H1 (cell line): ENCODE results near the gene ZNF473. TPM values are rescaled to one million over a fixed set of nuclear protein-coding genes. Genes with fewer than 3 reads are reported as not detected.

Experiments
- CTCF ChIA-PET: fragments of 300-600 bp; sonication (Branson Sonifier 250); formaldehyde crosslinking; loops from one replicate; lab custom pipeline; 2021; ENCODE audit not compliant: partially characterized antibody; lab: Charles Lee
- POLR2A ChIA-PET: fragments of 300-600 bp; sonication (Branson Sonifier 250); formaldehyde crosslinking; loops from one replicate; lab custom pipeline; 2021; ENCODE audit warnings: inconsistent platforms; ENCODE audit not compliant: partially characterized antibody; lab: Charles Lee
- DNase-seq, 2 experiments: peaks; one replicate each; pipeline versions ENCODE4 v3.0.0 to v3.0.0-alpha.2; 2010 to 2022; ENCODE audit warnings: low spot score in 2 of 2, low read depth in 1 of 2, mixed read lengths in 1 of 2
- FAIRE-seq: peaks from 2 replicates; lab custom pipeline; 2011; peaks lifted over from hg19 to GRCh38; lab: Jason Lieb, UNC
- H2AFZ ChIP-seq: 2 replicates; pipeline ENCODE4 v1.8.1; 2012; ENCODE audit warnings: low read length, inconsistent platforms
- H2AK5ac ChIP-seq: 2 replicates; pipeline ENCODE4 v1.6.1; 2013; ENCODE audit warnings: low read depth, low read length
- H2BK120ac ChIP-seq: replicated peaks from 2 replicates; pipeline ENCODE3; 2013; ENCODE audit warnings: low read depth, low read length, inconsistent platforms
- H2BK12ac ChIP-seq: 2 replicates; pipeline ENCODE4 v1.6.1; 2013; ENCODE audit warnings: low read depth, low read length
- H2BK15ac ChIP-seq: 2 replicates; pipeline ENCODE4 v1.6.1; 2013; ENCODE audit warnings: low read length
- H2BK20ac ChIP-seq: 2 replicates; pipeline ENCODE4 v1.6.1; 2013; ENCODE audit warnings: low read length
- H2BK5ac ChIP-seq: 2 replicates; pipeline ENCODE4 v1.6.1; 2013; ENCODE audit warnings: low read depth, low read length
- H3K14ac ChIP-seq: 2 replicates; pipeline ENCODE4 v1.6.1; 2013; ENCODE audit warnings: inconsistent platforms; ENCODE audit not compliant: insufficient read length
- H3K18ac ChIP-seq: 2 replicates; pipeline ENCODE4 v1.6.1; 2013; ENCODE audit warnings: low read length; ENCODE audit errors: extremely low read depth
- H3K23ac ChIP-seq: 2 replicates; pipeline ENCODE4 v1.6.1; 2013; ENCODE audit warnings: inconsistent platforms; ENCODE audit not compliant: insufficient read length
- H3K23me2 ChIP-seq: 2 replicates; pipeline ENCODE4 v1.6.1; 2013; ENCODE audit warnings: low read depth, low read length
- H3K27ac ChIP-seq: 2 replicates; pipeline ENCODE4 v1.6.1; 2011; ENCODE audit warnings: low read depth, low read length, inconsistent platforms
- H3K27me3 ChIP-seq, 4 experiments: replicated peaks in 1 of 4; 1 replicate in 1 of 4; 2 replicates in 3 of 4; pipeline versions ENCODE4 v1.6.1 to v1.8.1; 2011 to 2013; ENCODE audit warnings: low read length in 3 of 4, mild to moderate bottlenecking in 3 of 4, inconsistent platforms in 2 of 4, mixed read lengths in 2 of 4, moderate library complexity in 1 of 4; ENCODE audit not compliant: control insufficient read depth in 3 of 4, insufficient read depth in 3 of 4; ENCODE audit errors: extremely low read depth in 1 of 4
- H3K36me3 ChIP-seq, 4 experiments: 2 replicates each; pipeline versions ENCODE4 v1.6.1 to v1.8.1; 2011 to 2013; ENCODE audit warnings: mild to moderate bottlenecking in 4 of 4, low read length in 3 of 4, moderate library complexity in 2 of 4, control low read depth in 1 of 4, inconsistent platforms in 1 of 4; ENCODE audit not compliant: insufficient read depth in 4 of 4, control insufficient read depth in 2 of 4
- H3K4ac ChIP-seq: replicated peaks from 2 replicates; pipeline ENCODE3; 2013; ENCODE audit warnings: low read length, low read depth, mixed read lengths, inconsistent platforms; ENCODE audit not compliant: insufficient read length
- H3K4me1 ChIP-seq, 4 experiments: replicated peaks in 1 of 4; 1 replicate in 1 of 4; 2 replicates in 3 of 4; pipeline versions ENCODE4 v1.6.1 to v1.8.1; 2011 to 2013; ENCODE audit warnings: low read length in 3 of 4, inconsistent platforms in 2 of 4, mixed read lengths in 1 of 4; ENCODE audit not compliant: insufficient read depth in 4 of 4, control insufficient read depth in 3 of 4
- H3K4me2 ChIP-seq, 2 experiments: 2 replicates each; pipeline versions ENCODE4 v1.6.1 to v1.8.1; 2011 to 2013; ENCODE audit warnings: low read depth in 2 of 2, low read length in 2 of 2, control low read depth in 1 of 2, inconsistent platforms in 1 of 2, mild to moderate bottlenecking in 1 of 2; ENCODE audit not compliant: insufficient read depth in 1 of 2
- H3K4me3 ChIP-seq, 4 experiments: fragments of 200-600, 300-600 bp in 1 of 4; sonication (generic), shearing (Covaris generic), sonication (Bioruptor Twin) in 1 of 4; 2 replicates each; pipeline versions ENCODE4 v1.5.1 to v1.8.1; 2011 to 2016; ENCODE audit warnings: low read length in 4 of 4, low read depth in 3 of 4, control low read depth in 2 of 4, inconsistent platforms in 2 of 4, mild to moderate bottlenecking in 2 of 4, mixed read lengths in 1 of 4, moderate library complexity in 1 of 4; ENCODE audit not compliant: insufficient read depth in 2 of 4; ENCODE audit errors: extremely low read depth in 1 of 4
- H3K56ac ChIP-seq: replicated peaks from 2 replicates; pipeline ENCODE3; 2013; ENCODE audit warnings: low read depth, mild to moderate bottlenecking, mixed read lengths, low read length, inconsistent platforms; ENCODE audit not compliant: insufficient read length
- H3K79me1 ChIP-seq: 2 replicates; pipeline ENCODE4 v1.6.1; 2013; ENCODE audit warnings: low read depth, low read length, control low read depth
- H3K79me2 ChIP-seq, 2 experiments: 2 replicates each; pipeline versions ENCODE4 v1.6.1 to v1.8.1; 2012 to 2013; ENCODE audit warnings: low read length in 2 of 2, mild to moderate bottlenecking in 2 of 2, inconsistent platforms in 1 of 2; ENCODE audit not compliant: insufficient read depth in 2 of 2, control insufficient read depth in 1 of 2
- H3K9ac ChIP-seq, 4 experiments: replicated peaks in 1 of 4; 1 replicate in 1 of 4; 2 replicates in 3 of 4; pipeline versions ENCODE4 v1.6.1 to v1.8.1; 2011 to 2013; ENCODE audit warnings: low read depth in 3 of 4, low read length in 3 of 4, control low read depth in 2 of 4, mild to moderate bottlenecking in 2 of 4, moderate library complexity in 2 of 4, inconsistent platforms in 1 of 4; ENCODE audit errors: extremely low read depth in 1 of 4
- H3K9me3 ChIP-seq, 2 experiments: 2 replicates each; pipeline versions ENCODE4 v1.6.1 to v1.8.1; 2012 to 2013; ENCODE audit warnings: mild to moderate bottlenecking in 2 of 2, moderate library complexity in 2 of 2, control low read depth in 1 of 2, inconsistent platforms in 1 of 2, low read depth in 1 of 2, low read length in 1 of 2, mixed read lengths in 1 of 2; ENCODE audit not compliant: insufficient read depth in 2 of 2
- H4K20me1 ChIP-seq, 2 experiments: replicated peaks in 1 of 2; 2 replicates each; pipeline versions ENCODE3 to v1.8.1; 2011 to 2013; ENCODE audit warnings: inconsistent platforms in 2 of 2, low read length in 2 of 2, mild to moderate bottlenecking in 1 of 2; ENCODE audit not compliant: insufficient read depth in 2 of 2, control insufficient read depth in 1 of 2
- H4K5ac ChIP-seq: 2 replicates; pipeline ENCODE4 v1.6.1; 2013; ENCODE audit warnings: low read length, low read depth, mixed read lengths, inconsistent platforms; ENCODE audit not compliant: insufficient read length
- H4K8ac ChIP-seq: 2 replicates; pipeline ENCODE4 v1.8.0; 2013; ENCODE audit warnings: mild to moderate bottlenecking, moderate library complexity, low read length, inconsistent platforms; ENCODE audit not compliant: insufficient read depth; ENCODE audit errors: extremely low read depth
- H4K91ac ChIP-seq: replicated peaks from 2 replicates; pipeline ENCODE3; 2013; ENCODE audit warnings: low read length, mixed read lengths, inconsistent platforms; ENCODE audit not compliant: insufficient read length
- CBX8 ChIP-seq: fragments of 300-800, 300-1000 bp; sonication (generic); IDR thresholded peaks from 2 replicates; pipeline ENCODE4 v1.7.1; 2016; ENCODE audit warnings: low read depth, low read length, borderline replicate concordance
- EZH2 ChIP-seq: fragments of 200-600 bp; sonication (generic); IDR thresholded peaks from 2 replicates; pipeline ENCODE4 v1.7.1; 2012; ENCODE audit warnings: low read depth, mild to moderate bottlenecking, moderate library complexity, low read length, inconsistent platforms; ENCODE audit not compliant: severe bottlenecking
- HDAC6 ChIP-seq: IDR thresholded peaks from one replicate; pipeline ENCODE4 v1.7.1; 2012; ENCODE audit warnings: low read depth, mild to moderate bottlenecking, inconsistent platforms, low read length, moderate library complexity
- JUND ChIP-seq: IDR thresholded peaks from 2 replicates; pipeline ENCODE4 v1.6.1; 2011; ENCODE audit warnings: mild to moderate bottlenecking, improper control_type of control experiment, low read length
- KDM1A ChIP-seq: fragments of 200-600, 300-600 bp; sonication (generic); IDR thresholded peaks from 2 replicates; pipeline ENCODE4 v1.7.1; 2016; ENCODE audit warnings: mild to moderate bottlenecking, low read length, borderline replicate concordance
- KDM4A ChIP-seq: IDR thresholded peaks from one replicate; pipeline ENCODE4 v1.7.1; 2012; ENCODE audit warnings: low read depth, mild to moderate bottlenecking, moderate library complexity, low read length, inconsistent platforms; ENCODE audit not compliant: severe bottlenecking
- MAX ChIP-seq: IDR thresholded peaks from 2 replicates; pipeline ENCODE4 v1.6.1; 2012; ENCODE audit warnings: inconsistent platforms
- NANOG ChIP-seq: IDR thresholded peaks from 2 replicates; pipeline ENCODE4 v1.6.1; 2011; ENCODE audit warnings: low read length, low read depth, mild to moderate bottlenecking, inconsistent platforms; ENCODE audit not compliant: insufficient read depth, poor library complexity, severe bottlenecking
- RNF2 ChIP-seq: fragments of 200-900, 300-1000 bp; sonication (generic); IDR thresholded peaks from 2 replicates; pipeline ENCODE4 v1.7.1; 2016; ENCODE audit warnings: borderline replicate concordance, low read depth, mild to moderate bottlenecking, antibody characterized with exemption, low read length; ENCODE audit not compliant: poor library complexity, severe bottlenecking; ENCODE audit errors: missing control alignments
- SIRT6 ChIP-seq: IDR thresholded peaks from one replicate; pipeline ENCODE4 v1.7.1; 2012; ENCODE audit warnings: low read length, inconsistent platforms
- SIX5 ChIP-seq: IDR thresholded peaks from 2 replicates; pipeline ENCODE4 v1.6.1; 2011; ENCODE audit warnings: mild to moderate bottlenecking, low read depth, low read length
- SRF ChIP-seq: IDR thresholded peaks from 2 replicates; pipeline ENCODE4 v1.6.1; 2011; ENCODE audit warnings: mild to moderate bottlenecking, low read depth, low read length, moderate library complexity
- TAF7 ChIP-seq: optimal IDR thresholded peaks from 2 replicates; pipeline ENCODE3; 2011; ENCODE audit warnings: low read depth, mild to moderate bottlenecking, inconsistent platforms, low read length, moderate library complexity, borderline replicate concordance
- TBP ChIP-seq: IDR thresholded peaks from 2 replicates; pipeline ENCODE4 v1.6.1; 2011; ENCODE audit warnings: low read depth, low read length, improper control_type of control experiment
- WGBS, 2 experiments: shearing (Covaris generic) in 1 of 2; methylation state at CpG; one replicate each; pipeline versions ENCODE4 v1.1.6 to v1.1.7; 2013 to 2015; ENCODE audit warnings: low lambda C conversion rate in 2 of 2, mixed read lengths in 2 of 2, inconsistent platforms in 1 of 2, low coverage in 1 of 2, missing lambda C conversion rate in 1 of 2; ENCODE audit not compliant: insufficient replicate concordance in 2 of 2, insufficient coverage in 1 of 2, insufficient read length in 1 of 2; ENCODE audit errors: extremely low coverage in 1 of 2, missing lambda C conversion rate in 1 of 2; 5-methylcytosine and 5-hydroxymethylcytosine counted together
- polyA plus RNA-seq, 7 experiments: library from polyadenylated mRNA; depleted of rRNA in 3 of 7; stranded (reverse) in 5 of 7; unstranded in 2 of 7; fragments of >200 nt in 5 of 7; fragments of 200-250 nt in 2 of 7; gene quantifications; 1 replicate in 5 of 7; 2 replicates in 1 of 7; 4 replicates in 1 of 7; pipeline versions ENCODE4 v1.2.1 to v1.2.3, GENCODE V29; 2011 to 2013; ENCODE audit warnings: missing spikeins in 2 of 7, mixed read lengths in 2 of 7
- total RNA-seq: library from RNA; stranded (reverse); fragmentation: NEBNext Ultra II Directional; extraction: Animal tissue kit (Norgen Biotek cat#: 25700); gene quantifications from 2 replicates; pipeline ENCODE4 v1.2.1, GENCODE V29; 2021

ZNF473 gene
- total and polyA plus RNA-seq, 2 of the 8 experiments (the other 6 are each of a cell fraction or from before 2014, with no cell fraction given) = 5.2 to 11.7 TPM

- FAIRE-seq (no peak), DNase-seq (no peak)
- Histone ChIP-seq H2BK12ac (no peak overlapping the region), H3K4me2 (no peak overlapping the region), H2BK5ac (no peak overlapping the region), H4K8ac (no peak overlapping the region), H3K9me3 (no peaks in the 10 kb centered on the region), H2BK15ac (no peak overlapping the region), H2AFZ (no peak overlapping the region), H2AK5ac (no peak overlapping the region), H3K36me3 (no peaks in the 10 kb centered on the region), H3K4me1 (no peaks in the 10 kb centered on the region; a peak in 1 of 7 replicates), H3K23ac (no peak overlapping the region), H2BK20ac (no peak overlapping the region), H3K9ac (no peak overlapping the region), H3K4ac (no peak overlapping the region), H3K4me3 (no peak overlapping the region), H3K27me3 (no peaks in the 10 kb centered on the region), H4K20me1 (peaks cover 0 to 2% of the 10 kb centered on the region in 2 experiments), H3K79me1 (no peaks in the 10 kb centered on the region), H3K56ac (no peak overlapping the region), H3K18ac (no peak overlapping the region), H2BK120ac (no peak overlapping the region), H4K91ac (no peak overlapping the region), H3K23me2 (no peaks in the 10 kb centered on the region), H3K14ac (no peak overlapping the region), H3K79me2 (no peaks in the 10 kb centered on the region), H3K27ac (no peak overlapping the region), H4K5ac (no peak overlapping the region)
- POLR2A ChIA-PET = interaction anchor here (0.7 to 1.6 kb wide), 5 partner anchors 7 to 49 kb away, joined by 3 to 6 read pairs (median 3); partner anchors contain the start of genes ATF5 and NUP62
- 89% methylated on average over 18 of the region's 18 CpGs; no CpG with 5 or more reads in 1 of the 2 experiments for WGBS, 2 experiments
- TF ChIP-seq CBX8 = no peak
- no peak for TF ChIP-seq SIRT6
- no peak for TF ChIP-seq TAF7
- no peak for TF ChIP-seq RNF2
- no peak for TF ChIP-seq NANOG
- TF ChIP-seq KDM4A = no peak
- no peak for TF ChIP-seq JUND
- TF ChIP-seq MAX = no peak
- no peak for TF ChIP-seq TBP
- TF ChIP-seq KDM1A = no peak
- TF ChIP-seq EZH2 = no peak
- no peak for TF ChIP-seq SRF
- TF ChIP-seq HDAC6 = no peak
- no peak for TF ChIP-seq SIX5
- CTCF ChIA-PET = interaction anchor here (0.7 to 16.2 kb wide), 7 partner anchors 13 to 158 kb away, joined by 3 to 231 read pairs (median 4); no protein-coding TSS in a partner anchor
These were observed 47.9 kb upstream of the ZNF473 start for GRCh38 chr19:49977881-49978280.
